ENCODE results near the gene PCGF2. TPM values are rescaled to one million over a fixed set of nuclear protein-coding genes. Genes with fewer than 3 reads are reported as not detected.

The PCGF2 gene
- total RNA-seq, 1 experiment from 2014 or later, result 43.9 TPM

DNA sequence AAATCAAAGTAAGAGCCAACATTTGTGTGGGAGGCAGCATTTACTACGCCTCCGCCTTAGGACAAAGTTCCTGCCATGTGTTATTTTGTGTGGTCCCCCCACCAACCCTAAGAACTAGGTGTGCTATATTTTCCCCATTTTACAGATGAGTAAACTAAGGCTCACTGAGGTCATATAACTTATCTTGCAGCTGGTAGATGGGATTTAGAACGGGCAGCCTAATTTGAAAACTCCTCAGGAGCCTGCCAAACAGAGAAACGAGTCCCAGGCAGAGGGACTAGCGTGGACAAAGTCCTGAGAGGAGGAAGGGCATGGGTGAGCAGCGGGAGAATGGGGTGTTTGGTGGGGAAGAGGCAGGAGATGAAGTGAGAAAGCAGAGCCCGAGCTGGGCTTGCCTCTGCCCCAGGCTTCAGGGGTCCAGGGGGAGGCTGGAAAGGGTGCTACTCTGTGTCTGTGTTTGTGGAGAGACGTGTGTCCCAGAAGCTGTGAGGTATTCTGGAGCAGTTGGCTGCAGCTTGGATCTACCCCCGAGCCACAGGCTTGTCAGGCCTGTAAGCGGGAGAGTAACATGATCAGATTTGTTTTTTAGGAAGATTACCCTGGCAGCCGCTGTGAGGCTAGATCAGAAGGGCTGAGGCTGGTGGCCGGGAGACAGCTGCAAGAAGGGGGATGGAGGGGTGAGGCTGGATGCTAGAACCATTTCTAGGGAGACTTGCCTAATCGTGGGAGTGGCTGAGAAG, 38.1 kb downstream of the PCGF2 start:
- no peak for DNase-seq (ENCODE audit: low read depth, low spot score)
- no peak for ATAC-seq
- no peak overlapping the region for H3K27ac ChIP-seq (ENCODE audit: low read length)
- ChIA-PET CTCF (no interaction called here), POLR2A (interaction anchor here (0.6 kb wide), 1 partner anchor 103 kb away, joined by 3 read pairs; no protein-coding TSS in a partner anchor)
- H3K4me3 ChIP-seq (ENCODE audit: low read depth in 2 of 2, low read length in 2 of 2), result no peak overlapping the region
- H3K27me3 ChIP-seq (ENCODE audit: control insufficient read depth, insufficient read depth, low read length), result no peaks in the 10 kb centered on the region
- H3K4me1 ChIP-seq (ENCODE audit: control insufficient read depth, insufficient read depth, low read length), result no peaks in the 10 kb centered on the region
- intact Hi-C loops (cut with micrococcal nuclease; ENCODE audit: unreplicated experiment) (no loop called here), in situ Hi-C loops (cut with HindIII; ENCODE audit: low pct_unique_long_range_greater_than_20kb, low sequenced_read_pairs) (no loop called here)
- BruUV-seq (replicated peaks), result no TSS peak
- TF ChIP-seq, protein P1, sequence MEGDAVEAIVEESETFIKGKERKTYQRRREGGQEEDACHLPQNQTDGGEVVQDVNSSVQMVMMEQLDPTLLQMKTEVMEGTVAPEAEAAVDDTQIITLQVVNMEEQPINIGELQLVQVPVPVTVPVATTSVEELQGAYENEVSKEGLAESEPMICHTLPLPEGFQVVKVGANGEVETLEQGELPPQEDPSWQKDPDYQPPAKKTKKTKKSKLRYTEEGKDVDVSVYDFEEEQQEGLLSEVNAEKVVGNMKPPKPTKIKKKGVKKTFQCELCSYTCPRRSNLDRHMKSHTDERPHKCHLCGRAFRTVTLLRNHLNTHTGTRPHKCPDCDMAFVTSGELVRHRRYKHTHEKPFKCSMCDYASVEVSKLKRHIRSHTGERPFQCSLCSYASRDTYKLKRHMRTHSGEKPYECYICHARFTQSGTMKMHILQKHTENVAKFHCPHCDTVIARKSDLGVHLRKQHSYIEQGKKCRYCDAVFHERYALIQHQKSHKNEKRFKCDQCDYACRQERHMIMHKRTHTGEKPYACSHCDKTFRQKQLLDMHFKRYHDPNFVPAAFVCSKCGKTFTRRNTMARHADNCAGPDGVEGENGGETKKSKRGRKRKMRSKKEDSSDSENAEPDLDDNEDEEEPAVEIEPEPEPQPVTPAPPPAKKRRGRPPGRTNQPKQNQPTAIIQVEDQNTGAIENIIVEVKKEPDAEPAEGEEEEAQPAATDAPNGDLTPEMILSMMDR (IDR thresholded peaks at IDR 0.05), result no peak
- TF ChIP-seq POLR2AphosphoS5 (IDR thresholded peaks at IDR 0.05; ENCODE audit: low read depth, low read length), result no peak
- TF ChIP-seq TCF7L2 (IDR thresholded peaks at IDR 0.05; ENCODE audit: low read depth, low read length), result no peak
- TF ChIP-seq, protein P2, sequence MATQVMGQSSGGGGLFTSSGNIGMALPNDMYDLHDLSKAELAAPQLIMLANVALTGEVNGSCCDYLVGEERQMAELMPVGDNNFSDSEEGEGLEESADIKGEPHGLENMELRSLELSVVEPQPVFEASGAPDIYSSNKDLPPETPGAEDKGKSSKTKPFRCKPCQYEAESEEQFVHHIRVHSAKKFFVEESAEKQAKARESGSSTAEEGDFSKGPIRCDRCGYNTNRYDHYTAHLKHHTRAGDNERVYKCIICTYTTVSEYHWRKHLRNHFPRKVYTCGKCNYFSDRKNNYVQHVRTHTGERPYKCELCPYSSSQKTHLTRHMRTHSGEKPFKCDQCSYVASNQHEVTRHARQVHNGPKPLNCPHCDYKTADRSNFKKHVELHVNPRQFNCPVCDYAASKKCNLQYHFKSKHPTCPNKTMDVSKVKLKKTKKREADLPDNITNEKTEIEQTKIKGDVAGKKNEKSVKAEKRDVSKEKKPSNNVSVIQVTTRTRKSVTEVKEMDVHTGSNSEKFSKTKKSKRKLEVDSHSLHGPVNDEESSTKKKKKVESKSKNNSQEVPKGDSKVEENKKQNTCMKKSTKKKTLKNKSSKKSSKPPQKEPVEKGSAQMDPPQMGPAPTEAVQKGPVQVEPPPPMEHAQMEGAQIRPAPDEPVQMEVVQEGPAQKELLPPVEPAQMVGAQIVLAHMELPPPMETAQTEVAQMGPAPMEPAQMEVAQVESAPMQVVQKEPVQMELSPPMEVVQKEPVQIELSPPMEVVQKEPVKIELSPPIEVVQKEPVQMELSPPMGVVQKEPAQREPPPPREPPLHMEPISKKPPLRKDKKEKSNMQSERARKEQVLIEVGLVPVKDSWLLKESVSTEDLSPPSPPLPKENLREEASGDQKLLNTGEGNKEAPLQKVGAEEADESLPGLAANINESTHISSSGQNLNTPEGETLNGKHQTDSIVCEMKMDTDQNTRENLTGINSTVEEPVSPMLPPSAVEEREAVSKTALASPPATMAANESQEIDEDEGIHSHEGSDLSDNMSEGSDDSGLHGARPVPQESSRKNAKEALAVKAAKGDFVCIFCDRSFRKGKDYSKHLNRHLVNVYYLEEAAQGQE (IDR thresholded peaks at IDR 0.05; ENCODE audit: insufficient read depth in 1 of 2, low read depth in 2 of 2, low read length in 1 of 2), result no peak
- TF ChIP-seq SIN3A (IDR thresholded peaks at IDR 0.05; ENCODE audit: borderline replicate concordance, insufficient read depth, low read depth, low read length), result no peak
- no peaks in the 10 kb centered on the region for H3K9me3 ChIP-seq (ENCODE audit: control insufficient read depth, insufficient read depth, low read depth, low read length)
- no peaks in the 10 kb centered on the region for H3K36me3 ChIP-seq (ENCODE audit: control insufficient read depth, insufficient read depth, low read length)

DNA sequence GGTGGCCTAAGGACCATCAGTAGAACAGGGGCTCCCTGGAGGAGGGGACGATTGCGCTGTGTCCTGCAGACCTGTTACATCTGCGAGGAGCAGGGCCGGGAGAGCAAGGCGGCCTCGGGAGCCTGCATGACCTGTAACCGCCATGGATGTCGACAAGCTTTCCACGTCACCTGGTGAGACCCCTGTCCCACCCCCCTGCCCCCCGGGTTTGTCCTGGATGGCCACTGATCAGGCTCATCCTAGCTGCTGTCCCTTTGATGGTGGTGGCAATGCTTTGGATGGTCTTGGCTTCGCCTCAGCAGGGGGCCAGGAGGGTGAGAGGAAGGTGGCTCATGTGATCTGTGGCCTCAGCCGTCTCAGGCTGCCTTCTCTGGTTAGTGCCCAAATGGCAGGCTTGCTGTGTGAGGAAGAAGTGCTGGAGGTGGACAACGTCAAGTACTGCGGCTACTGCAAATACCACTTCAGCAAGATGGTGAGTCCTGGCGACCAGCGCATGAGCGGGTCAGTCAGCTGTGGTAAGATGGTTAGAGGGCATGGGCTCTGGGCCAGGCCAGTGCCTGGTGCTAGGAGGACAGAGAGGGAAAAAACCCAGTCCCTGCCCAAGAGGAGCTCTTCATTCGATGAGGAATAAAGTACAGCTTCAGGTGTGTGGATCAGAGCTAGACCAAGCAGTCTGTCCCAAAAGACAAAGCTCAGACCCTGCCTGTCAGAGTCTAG, 38.9 kb downstream of the PCGF2 start:
- H3K27ac ChIP-seq (ENCODE audit: low read length), result no peak overlapping the region
- in situ Hi-C loops (cut with HindIII; ENCODE audit: low pct_unique_long_range_greater_than_20kb, low sequenced_read_pairs) (no loop called here), intact Hi-C loops (cut with micrococcal nuclease; ENCODE audit: unreplicated experiment) (no loop called here)
- ATAC-seq (no peak), DNase-seq (ENCODE audit: low read depth, low spot score) (no peak)
- TF ChIP-seq POLR2AphosphoS5 (IDR thresholded peaks at IDR 0.05; ENCODE audit: low read depth, low read length) (no peak), SIN3A (IDR thresholded peaks at IDR 0.05; ENCODE audit: borderline replicate concordance, insufficient read depth, low read depth, low read length) (no peak), TCF7L2 (IDR thresholded peaks at IDR 0.05; ENCODE audit: low read depth, low read length) (no peak)
- TF ChIP-seq, protein P2 (IDR thresholded peaks at IDR 0.05; ENCODE audit: insufficient read depth in 1 of 2, low read depth in 2 of 2, low read length in 1 of 2), result no peak
- TF ChIP-seq, protein P1 (IDR thresholded peaks at IDR 0.05), result no peak
- H3K36me3 ChIP-seq (ENCODE audit: control insufficient read depth, insufficient read depth, low read length), result no peaks in the 10 kb centered on the region; the same call in 1 of the 2 replicates
- ChIA-PET POLR2A (interaction anchor here (0.6 kb wide), 2 partner anchors 9 to 104 kb away, joined by 3 to 4 read pairs; no protein-coding TSS in a partner anchor), CTCF (no interaction called here)
- no TSS peak for BruUV-seq (replicated peaks)
- no peak overlapping the region for H3K4me3 ChIP-seq (ENCODE audit: low read depth in 2 of 2, low read length in 2 of 2)
- H3K27me3 ChIP-seq (ENCODE audit: control insufficient read depth, insufficient read depth, low read length), result no peaks in the 10 kb centered on the region
- H3K4me1 ChIP-seq (ENCODE audit: control insufficient read depth, insufficient read depth, low read length), result no peaks in the 10 kb centered on the region
- H3K9me3 ChIP-seq (ENCODE audit: control insufficient read depth, insufficient read depth, low read depth, low read length), result no peaks in the 10 kb centered on the region
